ENCODE data around the gene CPEB2. TPM values are rescaled to one million over a fixed set of nuclear protein-coding genes. Genes with fewer than 3 reads are reported as not detected.
A peak's percentile ranks its signal among the peaks of the same experiment; 100 is the strongest.

CPEB2 gene
- 10 to 100 TPM; 14.7 to 15.0 TPM for total RNA-seq

- POLR2A ChIA-PET: interaction anchor here (1.0 to 3.1 kb wide), 8 partner anchors 14 to 754 kb away, joined by 3 to 13 read pairs (median 3); partner anchors contain the start of gene FBXL5
- Mint-ChIP-seq H3K9me3 (peaks cover 2% of the 10 kb centered on the region), H3K27ac (peak within 1 kb of the TSS; percentile 95), H3K27me3 (no peaks in the 10 kb centered on the region), H3K36me3 (peaks cover 8% of the 10 kb centered on the region), H3K4me3 (peak within 1 kb of the TSS; percentile 95), H3K4me1 (peaks cover 15% of the 10 kb centered on the region)
- DNase-seq (peak; percentile 93), ATAC-seq (ENCODE audit: low read depth) (peak; percentile 70)
These were observed at the start of gene CPEB2 for GRCh38 chr4:15001869-15002658. Gene CPEB2, plus strand, starts transcription at chr4:15002481. Its CDS starts 193 bp downstream, at chr4:15002674.

- no peaks in the 10 kb centered on the region for H3K4me1 Mint-ChIP-seq
- DNase-seq (no peak), ATAC-seq (ENCODE audit: low read depth) (no peak)
- H3K36me3 Mint-ChIP-seq: no peaks in the 10 kb centered on the region
- H3K4me3 Mint-ChIP-seq: no peak overlapping the region
- peaks cover 1% of the 10 kb centered on the region for H3K9me3 Mint-ChIP-seq
- no peak overlapping the region for H3K27ac Mint-ChIP-seq
- no peaks in the 10 kb centered on the region for H3K27me3 Mint-ChIP-seq
- POLR2A ChIA-PET: no interaction called here
These were observed 43.8 kb upstream of the CPEB2 start for GRCh38 chr4:14958436-14958835.

- DNase-seq: no peak
- H3K36me3 Mint-ChIP-seq: no peaks in the 10 kb centered on the region
- H3K27ac Mint-ChIP-seq: no peak overlapping the region
- ATAC-seq (ENCODE audit: low read depth): no peak
- no peaks in the 10 kb centered on the region for H3K27me3 Mint-ChIP-seq
- peaks cover 1% of the 10 kb centered on the region for H3K9me3 Mint-ChIP-seq
- no peaks in the 10 kb centered on the region for H3K4me1 Mint-ChIP-seq
- POLR2A ChIA-PET: no interaction called here
- H3K4me3 Mint-ChIP-seq: no peak overlapping the region
These were observed 41.0 kb upstream of the CPEB2 start for GRCh38 chr4:14961292-14961691.

- H3K4me3 Mint-ChIP-seq: no peak overlapping the region
- no peak overlapping the region for H3K27ac Mint-ChIP-seq
- H3K4me1 Mint-ChIP-seq: no peaks in the 10 kb centered on the region
- ATAC-seq (ENCODE audit: low read depth): no peak
- no peaks in the 10 kb centered on the region for H3K36me3 Mint-ChIP-seq
- peaks cover 1% of the 10 kb centered on the region for H3K9me3 Mint-ChIP-seq
- no peak for DNase-seq
- peaks cover 6% of the 10 kb centered on the region for H3K27me3 Mint-ChIP-seq
- POLR2A ChIA-PET: no interaction called here
These were observed 37.2 kb upstream of the CPEB2 start for GRCh38 chr4:14965071-14965470.

GRCh38 chr4:14967982-14968381 lies 34.3 kb upstream of the CPEB2 start:
- no peak for DNase-seq
- Mint-ChIP-seq H3K4me1 (no peaks in the 10 kb centered on the region), H3K27ac (no peak overlapping the region), H3K27me3 (peaks cover 24% of the 10 kb centered on the region), H3K4me3 (no peak overlapping the region), H3K9me3 (peaks cover 4% of the 10 kb centered on the region), H3K36me3 (no peaks in the 10 kb centered on the region)
- POLR2A ChIA-PET: no interaction called here
- no peak for ATAC-seq (ENCODE audit: low read depth)

- POLR2A ChIA-PET: no interaction called here
- Mint-ChIP-seq H3K4me3 (no peak overlapping the region), H3K27me3 (peaks cover 5% of the 10 kb centered on the region), H3K4me1 (no peaks in the 10 kb centered on the region), H3K36me3 (no peaks in the 10 kb centered on the region), H3K27ac (no peak overlapping the region), H3K9me3 (no peaks in the 10 kb centered on the region)
- no peak for ATAC-seq (ENCODE audit: low read depth)
- DNase-seq: no peak
These were observed 24.5 kb upstream of the CPEB2 start for GRCh38 chr4:14977830-14978229.

- DNase-seq: no peak
- Mint-ChIP-seq H3K36me3 (no peaks in the 10 kb centered on the region), H3K27me3 (no peaks in the 10 kb centered on the region), H3K27ac (no peak overlapping the region), H3K4me1 (no peaks in the 10 kb centered on the region), H3K4me3 (no peak overlapping the region), H3K9me3 (no peaks in the 10 kb centered on the region)
- no peak for ATAC-seq (ENCODE audit: low read depth)
- POLR2A ChIA-PET: no interaction called here
These were observed 17.8 kb upstream of the CPEB2 start for GRCh38 chr4:14984448-14984847.

GRCh38 chr4:14985161-14985560 lies 17.1 kb upstream of the CPEB2 start:
- no peak overlapping the region for H3K27ac Mint-ChIP-seq
- H3K36me3 Mint-ChIP-seq: no peaks in the 10 kb centered on the region
- DNase-seq: no peak
- no peaks in the 10 kb centered on the region for H3K9me3 Mint-ChIP-seq
- POLR2A ChIA-PET: no interaction called here
- ATAC-seq (ENCODE audit: low read depth): no peak
- H3K4me1 Mint-ChIP-seq: no peaks in the 10 kb centered on the region
- H3K4me3 Mint-ChIP-seq: no peak overlapping the region
- peaks cover 3% of the 10 kb centered on the region for H3K27me3 Mint-ChIP-seq

- no peaks in the 10 kb centered on the region for H3K9me3 Mint-ChIP-seq
- peaks cover 3% of the 10 kb centered on the region for H3K27me3 Mint-ChIP-seq
- POLR2A ChIA-PET: no interaction called here
- H3K36me3 Mint-ChIP-seq: no peaks in the 10 kb centered on the region
- no peaks in the 10 kb centered on the region for H3K4me1 Mint-ChIP-seq
- ATAC-seq (ENCODE audit: low read depth) (no peak), DNase-seq (no peak)
- H3K4me3 Mint-ChIP-seq: no peak overlapping the region
- H3K27ac Mint-ChIP-seq: no peak overlapping the region
These were observed 16.4 kb upstream of the CPEB2 start for GRCh38 chr4:14985843-14986242.

GRCh38 chr4:14987054-14987453 lies 15.2 kb upstream of the CPEB2 start:
- H3K4me1 Mint-ChIP-seq: no peaks in the 10 kb centered on the region
- ATAC-seq (ENCODE audit: low read depth) (no peak), DNase-seq (no peak)
- no peak overlapping the region for H3K4me3 Mint-ChIP-seq
- H3K27me3 Mint-ChIP-seq: peaks cover 3% of the 10 kb centered on the region
- H3K36me3 Mint-ChIP-seq: no peaks in the 10 kb centered on the region
- no peaks in the 10 kb centered on the region for H3K9me3 Mint-ChIP-seq
- no peak overlapping the region for H3K27ac Mint-ChIP-seq
- POLR2A ChIA-PET: no interaction called here

GRCh38 chr4:14990484-14990883 lies 11.8 kb upstream of the CPEB2 start:
- Mint-ChIP-seq H3K4me3 (no peak overlapping the region), H3K27me3 (peaks cover 7% of the 10 kb centered on the region), H3K4me1 (peaks cover 5% of the 10 kb centered on the region), H3K36me3 (peaks cover 2% of the 10 kb centered on the region), H3K9me3 (no peaks in the 10 kb centered on the region), H3K27ac (no peak overlapping the region)
- POLR2A ChIA-PET: no interaction called here
- ATAC-seq (ENCODE audit: low read depth) (no peak), DNase-seq (no peak)

- Mint-ChIP-seq H3K27me3 (peaks cover 7% of the 10 kb centered on the region), H3K9me3 (peaks cover 2% of the 10 kb centered on the region), H3K36me3 (peaks cover 7% of the 10 kb centered on the region), H3K27ac (no peak overlapping the region), H3K4me3 (no peak overlapping the region), H3K4me1 (peaks cover 8% of the 10 kb centered on the region)
- DNase-seq: no peak
- POLR2A ChIA-PET: no interaction called here
- no peak for ATAC-seq (ENCODE audit: low read depth)
These were observed 8.0 kb upstream of the CPEB2 start for GRCh38 chr4:14994242-14994641.

- Mint-ChIP-seq H3K27me3 (no peaks in the 10 kb centered on the region), H3K9me3 (peaks cover 2% of the 10 kb centered on the region), H3K4me3 (peak overlapping the region; percentile 95), H3K36me3 (peaks cover 8% of the 10 kb centered on the region), H3K27ac (peak overlapping the region; percentile 95), H3K4me1 (peaks cover 13% of the 10 kb centered on the region)
- POLR2A ChIA-PET: interaction anchor here (1.0 to 1.2 kb wide), 4 partner anchors 13 to 653 kb away, joined by 3 read pairs; no protein-coding TSS in a partner anchor
- peak; percentile 66 for DNase-seq
- peak; percentile 29 for ATAC-seq (ENCODE audit: low read depth)
These were observed 923 bp upstream of the CPEB2 start for GRCh38 chr4:15001248-15001868.

All from activated naive CD8-positive, alpha-beta T cell treated with anti-CD3 and anti-CD28 coated beads, Interleukin-2, amount 10 ng/mL, durations not matched to agents 7 days and 5 days (primary cell).